IMR-90 (cell line): Measurements from ENCODE around the gene MRGPRX2. TPM values are rescaled to one million over a fixed set of nuclear protein-coding genes. Genes with fewer than 3 reads are reported as not detected.

Experiments
- ATAC-seq: fragments of 200-7000 bp; cut with Tn5 transposase; 2 replicates; pipeline ENCODE4 v1.9.1; 2020; ENCODE audit warnings: low read depth, mild to moderate bottlenecking, moderate library complexity
- BruUV-seq: library from RNA; stranded (reverse); fragments of 400-500 nt; replicated peaks from 2 replicates; lab custom pipeline; 2021; lab: Mats Ljungman, UMichigan
- CTCF ChIA-PET: fragments of 300-600 bp; formaldehyde crosslinking; extraction: SDS; loops from one replicate; lab custom pipeline; 2021; ENCODE audit warnings: antibody characterized with exemption; lab: Yijun Ruan, JAX
- POLR2A ChIA-PET: fragments of 300-600 bp; sonication (Branson Sonifier 250); formaldehyde crosslinking; loops from one replicate; lab custom pipeline; 2022; ENCODE audit warnings: antibody characterized with exemption; ENCODE audit not compliant: unreplicated experiment; lab: Charles Lee
- DNase-seq: peaks from one replicate; pipeline ENCODE4 v3.0.0; 2013
- H2AFZ ChIP-seq: replicated peaks from 2 replicates; pipeline ENCODE3; 2013; ENCODE audit warnings: low read length, mild to moderate bottlenecking; ENCODE audit not compliant: poor library complexity
- H2AK5ac ChIP-seq: 2 replicates; pipeline ENCODE4 v1.6.1; 2013; ENCODE audit warnings: low read depth, low read length, inconsistent platforms
- H2AK9ac ChIP-seq: replicated peaks from 2 replicates; pipeline ENCODE3; 2013; ENCODE audit warnings: mild to moderate bottlenecking, low read depth, low read length, moderate library complexity; ENCODE audit not compliant: poor library complexity
- H2BK120ac ChIP-seq: 2 replicates; pipeline ENCODE4 v1.6.1; 2013; ENCODE audit warnings: low read depth, low read length, inconsistent platforms
- H2BK15ac ChIP-seq: 3 replicates; pipeline ENCODE4 v1.6.1; 2013; ENCODE audit warnings: low read depth, low read length, inconsistent platforms
- H2BK20ac ChIP-seq: 2 replicates; pipeline ENCODE4 v1.6.1; 2013; ENCODE audit warnings: low read depth, mild to moderate bottlenecking, inconsistent platforms, low read length, moderate library complexity
- H2BK5ac ChIP-seq: 2 replicates; pipeline ENCODE4 v1.6.1; 2013; ENCODE audit warnings: mild to moderate bottlenecking, low read depth, low read length, inconsistent platforms; ENCODE audit not compliant: poor library complexity, severe bottlenecking
- H3K14ac ChIP-seq: replicated peaks from 2 replicates; pipeline ENCODE4 v1.6.1; 2013; ENCODE audit warnings: low read depth, low read length, inconsistent platforms
- H3K18ac ChIP-seq: 2 replicates; pipeline ENCODE4 v1.6.1; 2013; ENCODE audit warnings: low read depth, low read length, control low read depth
- H3K23ac ChIP-seq: 2 replicates; pipeline ENCODE4 v1.6.1; 2013; ENCODE audit warnings: low read depth, low read length, inconsistent platforms
- H3K27ac ChIP-seq: 2 replicates; pipeline ENCODE4 v1.5.1; 2013; ENCODE audit warnings: mild to moderate bottlenecking, control low read depth, low read length; ENCODE audit not compliant: insufficient read depth
- H3K27me3 ChIP-seq: 2 replicates; pipeline ENCODE4 v1.6.1; 2013; ENCODE audit warnings: low read length; ENCODE audit not compliant: control insufficient read depth, insufficient read depth
- H3K36me3 ChIP-seq: 2 replicates; pipeline ENCODE4 v1.6.1; 2013; ENCODE audit warnings: low read length, mixed read lengths; ENCODE audit not compliant: control insufficient read depth, insufficient read depth
- H3K4ac ChIP-seq: 2 replicates; pipeline ENCODE4 v1.6.1; 2013; ENCODE audit warnings: low read depth, low read length, inconsistent platforms
- H3K4me1 ChIP-seq: 2 replicates; pipeline ENCODE4 v1.6.1; 2013; ENCODE audit warnings: low read length, mixed read lengths; ENCODE audit not compliant: control insufficient read depth, insufficient read depth
- H3K4me2 ChIP-seq: 2 replicates; pipeline ENCODE4 v1.6.1; 2013; ENCODE audit warnings: low read depth, mild to moderate bottlenecking, control low read depth, low read length, moderate library complexity
- H3K4me3 ChIP-seq: 2 replicates; pipeline ENCODE4 v1.5.1; 2013; ENCODE audit warnings: low read depth, mild to moderate bottlenecking, control low read depth, low read length, moderate library complexity; ENCODE audit not compliant: insufficient read depth
- H3K56ac ChIP-seq: 2 replicates; pipeline ENCODE4 v1.6.1; 2013; ENCODE audit warnings: low read length, inconsistent platforms; ENCODE audit not compliant: insufficient read depth; ENCODE audit errors: extremely low read depth
- H3K79me1 ChIP-seq, 2 experiments: 2 replicates each; pipeline ENCODE4 v1.6.1; 2013; ENCODE audit warnings: low read length in 2 of 2, inconsistent platforms in 1 of 2, low read depth in 1 of 2
- H3K9ac ChIP-seq: 2 replicates; pipeline ENCODE4 v1.6.1; 2013; ENCODE audit warnings: low read depth, low read length, control low read depth
- H3K9me1 ChIP-seq: 2 replicates; pipeline ENCODE4 v1.6.1; 2013; ENCODE audit warnings: low read length, inconsistent platforms; ENCODE audit not compliant: insufficient read depth
- H3K9me3 ChIP-seq: 2 replicates; pipeline ENCODE4 v1.6.1; 2013; ENCODE audit warnings: low read length; ENCODE audit not compliant: control insufficient read depth, insufficient read depth
- H4K20me1 ChIP-seq: 2 replicates; pipeline ENCODE4 v1.6.1; 2013; ENCODE audit warnings: low read length, inconsistent platforms; ENCODE audit not compliant: insufficient read depth
- H4K5ac ChIP-seq: 2 replicates; pipeline ENCODE4 v1.6.1; 2013; ENCODE audit warnings: mild to moderate bottlenecking, low read depth, low read length, control low read depth
- H4K8ac ChIP-seq, 2 experiments: 2 replicates each; pipeline ENCODE4 v1.6.1; 2013; ENCODE audit warnings: low read depth in 2 of 2, low read length in 2 of 2, control low read depth in 1 of 2, inconsistent platforms in 1 of 2
- H4K91ac ChIP-seq: 2 replicates; pipeline ENCODE4 v1.6.1; 2013; ENCODE audit warnings: low read depth, low read length, inconsistent platforms; ENCODE audit not compliant: insufficient read depth
- CEBPB ChIP-seq: IDR thresholded peaks from 2 replicates; pipeline ENCODE4 v1.6.1; 2012; ENCODE audit warnings: low read depth, low read length, improper control_type of control experiment
- RCOR1 ChIP-seq: IDR thresholded peaks from 2 replicates; pipeline ENCODE4 v1.6.1; 2012; ENCODE audit warnings: mild to moderate bottlenecking, low read length, improper control_type of control experiment; ENCODE audit not compliant: insufficient replicate concordance
- RFX5 ChIP-seq: IDR thresholded peaks from 2 replicates; pipeline ENCODE4 v1.8.0; 2012; ENCODE audit warnings: low read depth, mild to moderate bottlenecking, low read length, moderate library complexity
- WGBS, 2 experiments: methylation state at CpG; one replicate each; pipeline versions ENCODE4 v1.1.5 to v1.1.7; 2013; ENCODE audit warnings: missing lambda C conversion rate in 2 of 2; ENCODE audit not compliant: insufficient read length in 1 of 2; ENCODE audit errors: extremely low coverage in 2 of 2; 5-methylcytosine and 5-hydroxymethylcytosine counted together
- dilution Hi-C: fragments of 300-500 bp; cut with HindIII; formaldehyde crosslinking; loops from one replicate; pipeline ENCODE4 v1.14.3; 2018; ENCODE audit warnings: low sequenced_read_pairs; ENCODE audit not compliant: unreplicated experiment
- in situ Hi-C: fragments of 300-500 bp; cut with MboI; formaldehyde crosslinking; loops from 3 replicates; pipeline ENCODE4 v1.14.3; 2019; ENCODE audit warnings: low sequenced_read_pairs, inconsistent platforms, mixed read lengths
- intact Hi-C: fragments of 100-400 bp; cut with micrococcal nuclease; formaldehyde crosslinking; loops from 2 replicates; pipeline ENCODE4 v1.10.0; 2022
- polyA plus RNA-seq, 3 experiments: library from polyadenylated mRNA; depleted of rRNA; stranded (reverse); fragments of >200 nt; gene quantifications; 2 replicates each; pipeline ENCODE4 v1.2.3, GENCODE V29; 2012; ENCODE audit warnings: low replicate concordance in 1 of 3
- total RNA-seq: library from RNA; depleted of rRNA; stranded (reverse); fragments of >200 nt; gene quantifications from 2 replicates; pipeline ENCODE4 v1.2.3, GENCODE V29; 2012

Gene MRGPRX2
- total and polyA plus RNA-seq, 2 of the 4 experiments (the other 2 are of a cell fraction) = not detected

DNA sequence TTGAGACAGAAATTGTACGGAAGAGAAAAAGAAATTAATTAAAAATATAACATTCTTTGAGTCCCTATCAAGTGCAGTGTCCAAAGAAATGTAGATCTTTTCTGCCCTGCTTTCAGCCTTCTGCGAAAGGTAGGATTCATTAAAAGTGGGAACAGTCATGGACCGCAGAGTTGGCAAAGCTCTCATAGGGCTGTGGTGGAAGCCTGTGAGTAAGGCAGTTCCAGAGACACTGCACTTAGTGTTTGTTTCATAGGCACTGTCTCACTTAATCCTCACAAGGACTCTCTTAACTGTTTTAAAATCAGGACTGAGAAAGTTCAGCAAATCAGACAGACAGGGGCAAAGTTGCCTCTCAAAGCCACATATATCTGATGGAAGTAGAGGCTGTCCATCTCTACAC, 5.5 kb downstream of the MRGPRX2 start:
- Histone ChIP-seq H3K27me3 (peaks cover 5% of the 10 kb centered on the region), H2AK9ac (no peak overlapping the region), H3K4me2 (no peak overlapping the region), H3K56ac (no peak overlapping the region), H2BK5ac (no peak overlapping the region), H2BK15ac (no peak overlapping the region), H2BK120ac (no peak overlapping the region), H2AFZ (no peak overlapping the region), H3K9me1 (no peaks in the 10 kb centered on the region), H3K18ac (no peak overlapping the region), H4K5ac (no peak overlapping the region), H3K9ac (no peak overlapping the region), H3K36me3 (no peaks in the 10 kb centered on the region), H3K4me3 (no peak overlapping the region), H3K79me1 (no peaks in the 10 kb centered on the region), H4K20me1 (no peaks in the 10 kb centered on the region), H4K8ac (no peak overlapping the region), H3K23ac (no peak overlapping the region), H3K9me3 (no peaks in the 10 kb centered on the region), H3K27ac (no peak overlapping the region), H3K4ac (no peak overlapping the region), H2AK5ac (no peak overlapping the region), H2BK20ac (no peak overlapping the region), H4K91ac (no peak overlapping the region), H3K4me1 (no peaks in the 10 kb centered on the region), H3K14ac (no peak overlapping the region)
- ChIA-PET CTCF (no interaction called here), POLR2A (no interaction called here)
- dilution Hi-C loops = no loop called here
- DNase-seq (no peak), ATAC-seq (no peak)
- BruUV-seq = no TSS peak
- in situ Hi-C loops = no loop called here
- intact Hi-C loops = no loop called here
- WGBS, 2 experiments = 40% methylated on average over 1 of the region's 3 CpGs; no CpG with 5 or more reads in 1 of the 2 experiments
- no peak for TF ChIP-seq RCOR1
- no peak for TF ChIP-seq RFX5
- TF ChIP-seq CEBPB = no peak
